ENCODE results near the gene ANTXRL.
"Not testable (repeated sequence)": the region's sequence is repeated elsewhere in the genome, so short reads cannot be mapped to it uniquely, and the experiment has no call there.

ANTXRL gene

GRCh38 chr10:46240684-46241565 lies 45.9 kb upstream of the ANTXRL start:
- H4K20me1 ChIP-seq (ENCODE audit: insufficient read depth, low read length), result no peaks in the 10 kb centered on the region
- H2AFZ ChIP-seq (ENCODE audit: low read depth, low read length), result no peak overlapping the region
- no peak overlapping the region for H3K9ac ChIP-seq (ENCODE audit: low read length)
- no peak overlapping the region for H3K4me2 ChIP-seq (ENCODE audit: low read length)
- no peak overlapping the region for H3K4me3 ChIP-seq (ENCODE audit: low read length)
- no peaks in the 10 kb centered on the region for H3K4me1 ChIP-seq (ENCODE audit: low read length)
- no peak for TF ChIP-seq EZH2phosphoT487 (IDR thresholded peaks at IDR 0.05; ENCODE audit: low read depth)
- H3K27ac ChIP-seq (ENCODE audit: low read length), result no peak overlapping the region
- H3K79me2 ChIP-seq (ENCODE audit: low read length), result no peaks in the 10 kb centered on the region
- H3K9me3 ChIP-seq (ENCODE audit: insufficient read depth, low read length), result no peaks in the 10 kb centered on the region
- H3K27me3 ChIP-seq (ENCODE audit: low read depth, low read length), result no peaks in the 10 kb centered on the region
- no peaks in the 10 kb centered on the region for H3K36me3 ChIP-seq (replicated peaks; ENCODE audit: low read depth, low read length)

GRCh38 chr10:46245381-46245900 lies 41.4 kb upstream of the ANTXRL start:
- Histone ChIP-seq H3K36me3 (replicated peaks; ENCODE audit: low read depth, low read length) (no peaks in the 10 kb centered on the region), H4K20me1 (ENCODE audit: insufficient read depth, low read length) (no peaks in the 10 kb centered on the region), H3K27me3 (ENCODE audit: low read depth, low read length) (no peaks in the 10 kb centered on the region), H3K79me2 (ENCODE audit: low read length) (no peaks in the 10 kb centered on the region), H3K9ac (ENCODE audit: low read length) (no peak overlapping the region), H3K4me2 (ENCODE audit: low read length) (no peak overlapping the region), H3K27ac (ENCODE audit: low read length) (no peak overlapping the region), H2AFZ (ENCODE audit: low read depth, low read length) (no peak overlapping the region), H3K4me1 (ENCODE audit: low read length) (no peaks in the 10 kb centered on the region), H3K4me3 (ENCODE audit: low read length) (no peak overlapping the region), H3K9me3 (ENCODE audit: insufficient read depth, low read length) (no peaks in the 10 kb centered on the region)
- TF ChIP-seq EZH2phosphoT487 (IDR thresholded peaks at IDR 0.05; ENCODE audit: low read depth), result no peak
- TF ChIP-seq, protein P1, sequence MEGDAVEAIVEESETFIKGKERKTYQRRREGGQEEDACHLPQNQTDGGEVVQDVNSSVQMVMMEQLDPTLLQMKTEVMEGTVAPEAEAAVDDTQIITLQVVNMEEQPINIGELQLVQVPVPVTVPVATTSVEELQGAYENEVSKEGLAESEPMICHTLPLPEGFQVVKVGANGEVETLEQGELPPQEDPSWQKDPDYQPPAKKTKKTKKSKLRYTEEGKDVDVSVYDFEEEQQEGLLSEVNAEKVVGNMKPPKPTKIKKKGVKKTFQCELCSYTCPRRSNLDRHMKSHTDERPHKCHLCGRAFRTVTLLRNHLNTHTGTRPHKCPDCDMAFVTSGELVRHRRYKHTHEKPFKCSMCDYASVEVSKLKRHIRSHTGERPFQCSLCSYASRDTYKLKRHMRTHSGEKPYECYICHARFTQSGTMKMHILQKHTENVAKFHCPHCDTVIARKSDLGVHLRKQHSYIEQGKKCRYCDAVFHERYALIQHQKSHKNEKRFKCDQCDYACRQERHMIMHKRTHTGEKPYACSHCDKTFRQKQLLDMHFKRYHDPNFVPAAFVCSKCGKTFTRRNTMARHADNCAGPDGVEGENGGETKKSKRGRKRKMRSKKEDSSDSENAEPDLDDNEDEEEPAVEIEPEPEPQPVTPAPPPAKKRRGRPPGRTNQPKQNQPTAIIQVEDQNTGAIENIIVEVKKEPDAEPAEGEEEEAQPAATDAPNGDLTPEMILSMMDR (IDR thresholded peaks at IDR 0.05; ENCODE audit: low read depth, low read length), result no peak

DNA sequence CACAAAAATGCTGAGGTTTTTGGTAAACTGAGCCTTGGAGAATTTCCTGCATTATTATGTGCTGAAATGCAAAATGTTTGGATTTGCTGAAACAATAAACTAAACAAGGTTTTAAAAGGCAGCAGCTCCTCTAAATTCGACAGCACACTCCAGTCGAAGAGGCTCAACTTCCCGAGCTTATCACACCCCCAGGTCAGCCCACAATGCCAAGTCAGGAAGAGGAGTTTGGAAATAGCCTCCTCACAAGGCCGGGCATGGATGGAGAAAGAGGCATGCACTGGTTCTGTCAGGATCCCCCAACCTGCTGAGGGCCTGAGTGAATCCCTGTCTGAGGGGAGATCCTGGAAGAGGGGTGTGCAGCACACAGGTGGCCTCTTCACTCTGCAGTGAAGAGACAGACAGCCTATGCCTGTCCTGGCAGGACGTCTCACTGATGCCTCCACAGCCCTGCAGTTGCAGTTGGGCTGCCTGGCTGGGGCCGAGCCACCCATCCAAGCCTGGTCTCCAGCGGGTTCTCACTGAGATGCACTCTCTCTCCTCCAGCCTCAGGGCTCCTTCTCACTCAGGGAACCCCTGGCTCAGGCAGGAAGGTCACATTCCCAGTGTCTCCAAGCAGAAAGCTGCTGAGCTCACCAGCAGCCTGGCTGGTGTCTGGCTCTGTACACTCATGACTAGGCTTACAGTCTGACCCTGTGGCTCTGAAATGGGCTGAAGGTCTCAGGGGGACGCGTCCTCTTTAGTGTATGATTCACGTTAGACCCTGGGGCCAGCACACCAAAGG lies 40.2 kb upstream of the ANTXRL start:
- H3K4me3 ChIP-seq (ENCODE audit: low read length); H3K36me3 ChIP-seq (replicated peaks; ENCODE audit: low read depth, low read length); H3K9ac ChIP-seq (ENCODE audit: low read length); H3K27me3 ChIP-seq (ENCODE audit: low read depth, low read length); H3K4me1 ChIP-seq (ENCODE audit: low read length); H3K9me3 ChIP-seq (ENCODE audit: insufficient read depth, low read length); H3K4me2 ChIP-seq (ENCODE audit: low read length); H2AFZ ChIP-seq (ENCODE audit: low read depth, low read length); H3K27ac ChIP-seq (ENCODE audit: low read length); H3K79me2 ChIP-seq (ENCODE audit: low read length); H4K20me1 ChIP-seq (ENCODE audit: insufficient read depth, low read length): not testable (repeated sequence)

DNA sequence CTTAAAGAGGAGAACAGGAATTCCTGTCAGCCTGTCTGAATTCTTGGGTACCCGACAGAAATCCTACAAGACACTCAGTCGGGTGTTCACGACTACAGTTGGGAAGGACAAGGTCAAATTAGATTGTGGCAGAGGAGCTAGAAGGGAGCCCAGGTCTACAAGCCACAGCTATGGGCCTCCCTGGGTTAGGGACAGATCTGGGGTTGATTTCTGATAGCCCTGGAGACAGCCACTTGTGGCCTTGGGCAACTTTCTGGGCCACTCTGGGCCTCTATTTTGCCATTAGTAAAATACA lies 39.7 kb upstream of the ANTXRL start:
- H2AFZ ChIP-seq (ENCODE audit: low read depth, low read length), result no peak overlapping the region
- TF ChIP-seq, protein P1 (IDR thresholded peaks at IDR 0.05; ENCODE audit: low read depth, low read length), result no peak
- no peak for TF ChIP-seq EZH2phosphoT487 (IDR thresholded peaks at IDR 0.05; ENCODE audit: low read depth)
- H4K20me1 ChIP-seq (ENCODE audit: insufficient read depth, low read length), result no peaks in the 10 kb centered on the region
- no peak overlapping the region for H3K4me2 ChIP-seq (ENCODE audit: low read length)
- H3K9ac ChIP-seq (ENCODE audit: low read length), result no peak overlapping the region
- no peaks in the 10 kb centered on the region for H3K36me3 ChIP-seq (replicated peaks; ENCODE audit: low read depth, low read length)
- H3K4me1 ChIP-seq (ENCODE audit: low read length), result no peaks in the 10 kb centered on the region
- H3K4me3 ChIP-seq (ENCODE audit: low read length), result no peak overlapping the region
- H3K27me3 ChIP-seq (ENCODE audit: low read depth, low read length), result no peaks in the 10 kb centered on the region
- no peaks in the 10 kb centered on the region for H3K9me3 ChIP-seq (ENCODE audit: insufficient read depth, low read length)
- H3K27ac ChIP-seq (ENCODE audit: low read length), result no peak overlapping the region
- no peaks in the 10 kb centered on the region for H3K79me2 ChIP-seq (ENCODE audit: low read length)
